ENCODE results near the gene FPR2.
"Not testable (repeated sequence)": the region's sequence is repeated elsewhere in the genome, so short reads cannot be mapped to it uniquely, and the experiment has no call there.

The FPR2 gene

GRCh38 chr19:51760697-51761356 lies at the start of gene FPR2:
TSS of gene FPR2 (plus strand) at chr19:51761180. CDS start at chr19:51768659, 7,479 bp downstream.
- no peak for DNase-seq

GRCh38 chr19:51711702-51712101 lies 49.3 kb upstream of the FPR2 start:
- no peak for DNase-seq

GRCh38 chr19:51712461-51713081 lies 48.4 kb upstream of the FPR2 start:
- no peak for DNase-seq

GRCh38 chr19:51713319-51714285 lies 47.4 kb upstream of the FPR2 start:
- DNase-seq = no peak

- DNase-seq = no peak
These were observed 46.1 kb upstream of the FPR2 start for GRCh38 chr19:51714848-51715247.

GRCh38 chr19:51715850-51716249 lies 45.1 kb upstream of the FPR2 start:
- DNase-seq = no peak

- DNase-seq = no peak
These were observed 44.1 kb upstream of the FPR2 start for GRCh38 chr19:51716925-51717324.

GRCh38 chr19:51719251-51719988 lies 41.6 kb upstream of the FPR2 start:
- DNase-seq = no peak

- DNase-seq = no peak
These were observed 39.1 kb upstream of the FPR2 start for GRCh38 chr19:51721905-51722304.

GRCh38 chr19:51722492-51722891 lies 38.5 kb upstream of the FPR2 start:
- no peak for DNase-seq

GRCh38 chr19:51724543-51724942 lies 36.4 kb upstream of the FPR2 start:
- no peak for DNase-seq

- DNase-seq = no peak
These were observed 34.9 kb upstream of the FPR2 start for GRCh38 chr19:51726049-51726448.

- no peak for DNase-seq
These were observed 33.6 kb upstream of the FPR2 start for GRCh38 chr19:51727349-51727880.

- DNase-seq = no peak
These were observed 31.2 kb upstream of the FPR2 start for GRCh38 chr19:51729781-51730180.

- no peak for DNase-seq
These were observed 27.0 kb upstream of the FPR2 start for GRCh38 chr19:51733742-51734522.

GRCh38 chr19:51735759-51736449 lies 25.1 kb upstream of the FPR2 start:
- no peak for DNase-seq

GRCh38 chr19:51737389-51737788 lies 23.6 kb upstream of the FPR2 start:
- DNase-seq = no peak

GRCh38 chr19:51737924-51738323 lies 23.1 kb upstream of the FPR2 start:
- DNase-seq = no peak

- not testable (repeated sequence) for DNase-seq
These were observed 22.5 kb upstream of the FPR2 start for GRCh38 chr19:51738523-51738922.

- no peak for DNase-seq
These were observed 21.3 kb upstream of the FPR2 start for GRCh38 chr19:51739466-51740213.

Measured in cortex of kidney (tissue), 1 donor.